ENCODE results near the gene CD46. TPM values are rescaled to one million over a fixed set of nuclear protein-coding genes. Genes with fewer than 3 reads are reported as not detected.

CD46 gene
- total RNA-seq, 1 donor from 2014 or later = 214 TPM

DNA sequence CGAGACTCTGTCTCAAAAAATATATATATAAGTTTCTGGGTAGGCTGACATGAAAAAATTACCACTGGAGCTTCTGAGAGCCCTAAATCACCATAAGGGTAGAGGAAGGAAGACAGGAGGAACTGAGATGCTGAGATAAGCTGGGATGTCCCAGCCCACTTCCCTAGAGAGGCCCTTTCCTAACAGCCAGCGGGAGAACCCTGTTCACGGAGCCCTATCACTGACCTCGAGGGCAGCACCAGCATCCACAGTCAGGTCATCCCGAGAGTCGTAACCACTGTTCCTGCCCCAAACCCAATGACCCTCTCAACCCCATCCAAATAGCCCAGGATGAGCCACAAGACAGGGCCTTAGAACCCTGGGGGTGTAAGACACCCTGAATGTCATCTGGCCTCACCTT is 81.5 kb downstream of the CD46 start:
- TF ChIP-seq, protein P1, sequence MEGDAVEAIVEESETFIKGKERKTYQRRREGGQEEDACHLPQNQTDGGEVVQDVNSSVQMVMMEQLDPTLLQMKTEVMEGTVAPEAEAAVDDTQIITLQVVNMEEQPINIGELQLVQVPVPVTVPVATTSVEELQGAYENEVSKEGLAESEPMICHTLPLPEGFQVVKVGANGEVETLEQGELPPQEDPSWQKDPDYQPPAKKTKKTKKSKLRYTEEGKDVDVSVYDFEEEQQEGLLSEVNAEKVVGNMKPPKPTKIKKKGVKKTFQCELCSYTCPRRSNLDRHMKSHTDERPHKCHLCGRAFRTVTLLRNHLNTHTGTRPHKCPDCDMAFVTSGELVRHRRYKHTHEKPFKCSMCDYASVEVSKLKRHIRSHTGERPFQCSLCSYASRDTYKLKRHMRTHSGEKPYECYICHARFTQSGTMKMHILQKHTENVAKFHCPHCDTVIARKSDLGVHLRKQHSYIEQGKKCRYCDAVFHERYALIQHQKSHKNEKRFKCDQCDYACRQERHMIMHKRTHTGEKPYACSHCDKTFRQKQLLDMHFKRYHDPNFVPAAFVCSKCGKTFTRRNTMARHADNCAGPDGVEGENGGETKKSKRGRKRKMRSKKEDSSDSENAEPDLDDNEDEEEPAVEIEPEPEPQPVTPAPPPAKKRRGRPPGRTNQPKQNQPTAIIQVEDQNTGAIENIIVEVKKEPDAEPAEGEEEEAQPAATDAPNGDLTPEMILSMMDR (IDR thresholded peaks at IDR 0.05; ENCODE audit: unreplicated experiment) = no peak
- DNase-seq (ENCODE audit: low spot score, unreplicated experiment) = no peak
- Mint-ChIP-seq H3K27me3 (no peaks in the 10 kb centered on the region), H3K36me3 (ENCODE audit: insufficient read depth) (peaks cover 1% of the 10 kb centered on the region), H3K27ac (no peak overlapping the region), H3K4me3 (ENCODE audit: low read depth) (no peak overlapping the region), H3K4me1 (ENCODE audit: low read depth) (peaks cover 4% of the 10 kb centered on the region), H3K9me3 (ENCODE audit: low read depth) (no peaks in the 10 kb centered on the region)

DNA sequence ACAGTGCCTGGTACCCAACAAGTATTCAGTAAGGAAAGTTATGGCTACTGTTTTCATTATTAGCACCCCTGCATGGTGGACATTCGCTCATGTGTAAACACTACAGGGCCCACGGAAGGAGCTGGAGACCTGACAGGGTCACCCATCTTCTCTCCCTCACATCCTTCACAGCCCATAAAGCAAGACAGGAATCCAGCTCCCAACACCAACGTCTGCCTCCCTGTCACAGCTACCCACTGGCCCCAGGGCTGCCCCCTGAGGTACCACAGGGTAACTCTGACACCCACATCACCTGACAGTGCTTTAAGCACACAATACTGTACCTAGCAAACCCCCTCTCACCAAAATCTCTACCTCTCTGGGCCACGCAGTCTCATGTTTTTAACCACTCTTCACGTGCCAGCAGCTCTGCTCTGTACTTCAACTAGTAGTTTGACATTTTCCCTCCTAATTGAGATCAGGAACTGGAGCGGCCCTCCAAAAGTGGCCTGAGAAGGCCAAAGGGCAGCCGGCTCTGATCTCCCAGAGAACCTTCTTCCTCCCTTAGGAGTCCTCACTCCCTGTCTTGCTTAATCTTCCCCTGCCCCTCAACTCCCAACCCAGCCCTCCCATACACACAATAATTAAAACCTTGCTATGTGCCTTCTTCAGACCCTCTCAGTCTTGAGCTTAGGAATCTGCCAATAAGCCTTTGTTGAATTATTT is 82.3 kb downstream of the CD46 start:
- TF ChIP-seq, protein P1 (IDR thresholded peaks at IDR 0.05; ENCODE audit: unreplicated experiment) = no peak
- peaks cover 1% of the 10 kb centered on the region for H3K36me3 Mint-ChIP-seq (ENCODE audit: insufficient read depth)

DNA sequence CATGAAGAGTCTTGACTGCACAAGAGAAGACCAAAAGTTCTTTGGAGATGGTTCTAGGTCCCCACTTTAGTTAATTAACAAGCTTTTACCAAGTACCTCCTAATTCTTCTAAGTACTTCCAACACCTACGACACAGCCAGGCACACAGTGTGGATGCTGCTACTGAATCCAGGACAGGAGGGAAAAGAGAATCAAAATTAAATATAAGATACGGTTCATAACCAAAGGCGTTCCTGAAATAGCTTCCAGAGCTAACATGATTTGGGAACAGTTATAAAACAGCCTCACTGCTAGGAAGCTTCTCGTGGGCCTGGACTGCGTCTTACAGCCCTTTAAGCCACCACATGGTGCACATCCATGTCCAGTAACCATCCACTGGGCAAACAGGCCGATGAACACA is 84.1 kb downstream of the CD46 start:
- TF ChIP-seq, protein P1 (IDR thresholded peaks at IDR 0.05; ENCODE audit: unreplicated experiment) = no peak
- Mint-ChIP-seq H3K4me3 (ENCODE audit: low read depth) (no peak overlapping the region), H3K36me3 (ENCODE audit: insufficient read depth) (peaks cover 1% of the 10 kb centered on the region), H3K4me1 (ENCODE audit: low read depth) (peaks cover 3% of the 10 kb centered on the region), H3K9me3 (ENCODE audit: low read depth) (no peaks in the 10 kb centered on the region), H3K27me3 (no peaks in the 10 kb centered on the region), H3K27ac (no peak overlapping the region)
- DNase-seq (ENCODE audit: low spot score, unreplicated experiment) = no peak

More for the DNA sequence above, 82.3 kb downstream of the CD46 start:
- H3K27ac Mint-ChIP-seq = no peak overlapping the region
- H3K27me3 Mint-ChIP-seq = no peaks in the 10 kb centered on the region
- peaks cover 3% of the 10 kb centered on the region for H3K4me1 Mint-ChIP-seq (ENCODE audit: low read depth)
- H3K4me3 Mint-ChIP-seq (ENCODE audit: low read depth) = no peak overlapping the region
- no peaks in the 10 kb centered on the region for H3K9me3 Mint-ChIP-seq (ENCODE audit: low read depth)
- DNase-seq (ENCODE audit: low spot score, unreplicated experiment) = no peak

DNA sequence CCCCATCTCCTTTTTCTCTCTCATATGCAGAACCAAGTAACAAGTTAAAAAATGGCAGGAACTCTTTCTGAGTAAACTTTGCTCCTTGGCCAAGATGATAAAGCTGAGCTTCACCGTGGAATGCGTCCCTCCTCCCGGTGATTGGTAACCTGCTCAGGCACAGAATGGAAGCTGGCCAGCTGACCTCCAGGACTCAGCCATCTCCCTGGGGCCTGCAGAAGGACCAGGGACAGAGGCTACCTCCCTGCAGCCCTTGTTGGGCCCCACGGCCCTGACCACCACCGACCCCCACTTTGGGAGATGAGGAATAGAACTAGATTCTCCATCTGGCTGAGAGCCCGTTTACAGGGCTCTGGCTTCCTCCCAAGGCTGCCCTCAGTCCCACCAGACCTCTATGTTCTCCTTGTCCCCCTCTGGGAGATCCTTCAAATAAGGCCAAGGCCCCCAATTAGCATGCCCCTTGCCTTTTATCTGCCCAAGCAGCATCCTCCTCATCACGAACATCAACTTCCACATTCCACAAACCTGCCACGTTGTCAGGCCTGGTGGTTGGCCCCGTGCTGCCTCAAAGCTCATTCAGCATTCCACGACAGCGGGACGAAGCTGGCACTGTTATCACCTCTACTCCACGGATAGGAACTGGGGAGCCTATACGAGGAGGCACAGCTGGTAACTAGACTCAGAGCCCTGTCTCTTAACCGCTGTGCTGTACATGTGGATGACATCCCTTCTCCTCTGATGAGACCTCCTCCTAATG is 84.9 kb downstream of the CD46 start:
- H3K36me3 Mint-ChIP-seq (ENCODE audit: insufficient read depth) = peaks cover 1% of the 10 kb centered on the region
- TF ChIP-seq, protein P1 (IDR thresholded peaks at IDR 0.05; ENCODE audit: unreplicated experiment) = no peak
- peaks cover 3% of the 10 kb centered on the region for H3K4me1 Mint-ChIP-seq (ENCODE audit: low read depth)
- no peak overlapping the region for H3K27ac Mint-ChIP-seq
- H3K9me3 Mint-ChIP-seq (ENCODE audit: low read depth) = no peaks in the 10 kb centered on the region
- no peaks in the 10 kb centered on the region for H3K27me3 Mint-ChIP-seq
- no peak for DNase-seq (ENCODE audit: low spot score, unreplicated experiment)
- no peak overlapping the region for H3K4me3 Mint-ChIP-seq (ENCODE audit: low read depth)

DNA sequence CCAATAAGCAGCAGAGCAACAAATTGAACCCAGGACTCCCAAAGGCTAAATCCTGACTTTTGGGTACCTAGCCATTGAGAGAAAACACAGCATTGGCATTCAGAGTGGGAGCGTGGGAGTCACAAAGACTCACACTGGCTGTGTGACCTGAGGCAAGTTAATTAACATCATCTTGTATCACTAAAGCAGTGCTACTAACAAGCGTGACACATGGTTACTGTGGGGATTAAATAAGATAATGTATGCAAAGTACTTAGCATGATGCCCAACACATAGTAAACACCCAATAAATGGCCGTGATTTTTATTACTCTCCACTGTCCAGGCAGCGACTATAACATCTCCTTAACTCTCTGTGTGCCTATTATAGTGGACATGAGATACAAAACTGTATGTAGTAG is 85.8 kb downstream of the CD46 start:
- TF ChIP-seq, protein P1 (IDR thresholded peaks at IDR 0.05; ENCODE audit: unreplicated experiment) = no peak
- Mint-ChIP-seq H3K9me3 (ENCODE audit: low read depth) (no peaks in the 10 kb centered on the region), H3K27me3 (no peaks in the 10 kb centered on the region), H3K4me1 (ENCODE audit: low read depth) (peaks cover 3% of the 10 kb centered on the region), H3K36me3 (ENCODE audit: insufficient read depth) (peaks cover 1% of the 10 kb centered on the region), H3K4me3 (ENCODE audit: low read depth) (no peak overlapping the region), H3K27ac (peak overlapping the region; percentile 92)
- DNase-seq (ENCODE audit: low spot score, unreplicated experiment) = no peak
